Ishikawa (cell line): ENCODE data around the gene PSMG4.

Experiments
- CEBPB ChIP-seq: IDR thresholded peaks from 2 replicates; pipeline ENCODE4 v1.6.1; 2012
- CREB1 ChIP-seq: IDR thresholded peaks from 2 replicates; pipeline ENCODE4 v1.6.1; 2012; ENCODE audit warnings: low read depth
- EGR1 ChIP-seq: IDR thresholded peaks from 2 replicates; pipeline ENCODE4 v1.6.1; 2012
- EP300 ChIP-seq: IDR thresholded peaks from 2 replicates; pipeline ENCODE4 v1.6.1; 2012; ENCODE audit warnings: borderline replicate concordance
- FOXM1 ChIP-seq: IDR thresholded peaks from 2 replicates; pipeline ENCODE4 v1.6.1; 2012; ENCODE audit warnings: low read depth, borderline replicate concordance
- NFIC ChIP-seq: IDR thresholded peaks from 2 replicates; pipeline ENCODE4 v1.6.1; 2012
- RAD21 ChIP-seq: IDR thresholded peaks from 2 replicates; pipeline ENCODE4 v1.6.1; 2012; ENCODE audit warnings: low read depth
- TAF1 ChIP-seq: IDR thresholded peaks from 2 replicates; pipeline ENCODE4 v1.6.1; 2012; ENCODE audit warnings: low read depth, mild to moderate bottlenecking
- TCF12 ChIP-seq: IDR thresholded peaks from 2 replicates; pipeline ENCODE4 v1.6.1; 2012; ENCODE audit warnings: low read depth
- TEAD4 ChIP-seq: IDR thresholded peaks from 2 replicates; pipeline ENCODE4 v1.6.1; 2012
- YY1 ChIP-seq: IDR thresholded peaks from 2 replicates; pipeline ENCODE4 v1.6.1; 2012; ENCODE audit warnings: low read depth
- ZBTB7A ChIP-seq: IDR thresholded peaks from 2 replicates; pipeline ENCODE4 v1.6.1; 2012; ENCODE audit warnings: low read depth
- TF ChIP-seq, protein P1 (sequence below): IDR thresholded peaks from 2 replicates; pipeline ENCODE4 v1.6.1; 2012
- TF ChIP-seq, protein P2 (sequence below): IDR thresholded peaks from 2 replicates; pipeline ENCODE4 v1.6.1; 2012
- TF ChIP-seq, protein P3 (sequence below): IDR thresholded peaks from 2 replicates; pipeline ENCODE4 v1.6.1; 2012; ENCODE audit warnings: low read depth, mild to moderate bottlenecking

PSMG4 gene

DNA sequence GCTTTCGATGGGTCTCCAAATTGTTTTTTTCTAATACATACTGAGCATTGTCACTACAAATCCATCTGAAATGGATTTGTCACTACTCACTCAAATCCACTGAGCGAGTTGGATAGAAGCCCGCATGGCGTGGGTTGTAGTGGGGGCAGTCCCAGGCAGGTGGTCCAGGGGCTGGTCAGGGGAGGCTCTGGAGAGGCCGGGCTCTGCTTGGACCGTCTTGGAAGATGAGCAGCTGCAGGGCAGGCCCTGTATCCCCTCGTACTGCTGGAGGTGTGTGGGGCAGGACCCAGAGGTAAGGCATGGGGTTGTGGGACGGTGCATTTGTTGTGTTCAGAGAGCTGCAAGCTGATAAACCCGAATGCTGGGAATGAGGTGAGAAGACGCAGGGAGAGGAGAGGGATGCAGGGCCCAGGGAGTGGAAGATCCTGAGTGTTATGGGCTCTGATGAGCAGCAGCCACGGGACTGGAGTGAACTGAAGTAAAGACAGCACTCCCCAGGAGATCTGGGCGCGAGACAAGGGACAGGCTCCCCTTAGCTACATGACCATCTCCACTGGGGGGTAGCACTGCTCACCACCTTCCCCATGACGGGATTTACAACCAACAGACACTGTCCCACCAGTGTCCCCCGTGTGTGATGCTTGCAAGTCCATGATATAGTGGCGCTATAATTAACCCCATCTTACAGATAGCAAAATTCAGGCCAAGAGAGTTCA is 45.9 kb downstream of the PSMG4 start:
- TF ChIP-seq TEAD4 (no peak), TAF1 (no peak), YY1 (no peak), NFIC (no peak), ZBTB7A (no peak), CEBPB (no peak), EGR1 (no peak), EP300 (no peak), CREB1 (no peak), FOXM1 (no peak), RAD21 (no peak), TCF12 (no peak)
- TF ChIP-seq, protein P1, sequence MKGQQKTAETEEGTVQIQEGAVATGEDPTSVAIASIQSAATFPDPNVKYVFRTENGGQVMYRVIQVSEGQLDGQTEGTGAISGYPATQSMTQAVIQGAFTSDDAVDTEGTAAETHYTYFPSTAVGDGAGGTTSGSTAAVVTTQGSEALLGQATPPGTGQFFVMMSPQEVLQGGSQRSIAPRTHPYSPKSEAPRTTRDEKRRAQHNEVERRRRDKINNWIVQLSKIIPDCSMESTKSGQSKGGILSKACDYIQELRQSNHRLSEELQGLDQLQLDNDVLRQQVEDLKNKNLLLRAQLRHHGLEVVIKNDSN = no peak
- TF ChIP-seq, protein P2, sequence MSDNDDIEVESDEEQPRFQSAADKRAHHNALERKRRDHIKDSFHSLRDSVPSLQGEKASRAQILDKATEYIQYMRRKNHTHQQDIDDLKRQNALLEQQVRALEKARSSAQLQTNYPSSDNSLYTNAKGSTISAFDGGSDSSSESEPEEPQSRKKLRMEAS = no peak
- TF ChIP-seq, protein P3, sequence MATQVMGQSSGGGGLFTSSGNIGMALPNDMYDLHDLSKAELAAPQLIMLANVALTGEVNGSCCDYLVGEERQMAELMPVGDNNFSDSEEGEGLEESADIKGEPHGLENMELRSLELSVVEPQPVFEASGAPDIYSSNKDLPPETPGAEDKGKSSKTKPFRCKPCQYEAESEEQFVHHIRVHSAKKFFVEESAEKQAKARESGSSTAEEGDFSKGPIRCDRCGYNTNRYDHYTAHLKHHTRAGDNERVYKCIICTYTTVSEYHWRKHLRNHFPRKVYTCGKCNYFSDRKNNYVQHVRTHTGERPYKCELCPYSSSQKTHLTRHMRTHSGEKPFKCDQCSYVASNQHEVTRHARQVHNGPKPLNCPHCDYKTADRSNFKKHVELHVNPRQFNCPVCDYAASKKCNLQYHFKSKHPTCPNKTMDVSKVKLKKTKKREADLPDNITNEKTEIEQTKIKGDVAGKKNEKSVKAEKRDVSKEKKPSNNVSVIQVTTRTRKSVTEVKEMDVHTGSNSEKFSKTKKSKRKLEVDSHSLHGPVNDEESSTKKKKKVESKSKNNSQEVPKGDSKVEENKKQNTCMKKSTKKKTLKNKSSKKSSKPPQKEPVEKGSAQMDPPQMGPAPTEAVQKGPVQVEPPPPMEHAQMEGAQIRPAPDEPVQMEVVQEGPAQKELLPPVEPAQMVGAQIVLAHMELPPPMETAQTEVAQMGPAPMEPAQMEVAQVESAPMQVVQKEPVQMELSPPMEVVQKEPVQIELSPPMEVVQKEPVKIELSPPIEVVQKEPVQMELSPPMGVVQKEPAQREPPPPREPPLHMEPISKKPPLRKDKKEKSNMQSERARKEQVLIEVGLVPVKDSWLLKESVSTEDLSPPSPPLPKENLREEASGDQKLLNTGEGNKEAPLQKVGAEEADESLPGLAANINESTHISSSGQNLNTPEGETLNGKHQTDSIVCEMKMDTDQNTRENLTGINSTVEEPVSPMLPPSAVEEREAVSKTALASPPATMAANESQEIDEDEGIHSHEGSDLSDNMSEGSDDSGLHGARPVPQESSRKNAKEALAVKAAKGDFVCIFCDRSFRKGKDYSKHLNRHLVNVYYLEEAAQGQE = no peak

DNA sequence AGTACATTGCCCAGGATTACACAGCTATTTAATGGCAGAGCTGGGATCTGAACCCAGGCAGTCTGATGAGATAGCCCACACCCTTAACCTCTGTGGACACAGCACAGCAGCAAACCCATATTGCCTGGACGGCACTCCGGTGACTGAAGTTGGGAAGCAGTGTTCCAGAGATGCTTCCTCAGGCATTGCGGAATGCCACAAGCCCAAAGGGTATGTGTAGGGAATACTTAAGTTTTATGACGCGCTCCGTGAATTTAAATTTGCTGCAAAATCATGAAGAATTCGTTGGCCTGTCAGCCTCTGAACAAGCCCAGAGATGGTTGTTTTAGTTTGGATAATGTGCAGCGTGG is 46.4 kb downstream of the PSMG4 start:
- TF ChIP-seq EGR1 (no peak), CEBPB (no peak), EP300 (no peak), NFIC (no peak), TEAD4 (no peak), FOXM1 (no peak), CREB1 (no peak), TCF12 (no peak), YY1 (no peak), ZBTB7A (no peak), RAD21 (no peak), TAF1 (no peak)
- TF ChIP-seq, protein P3 = no peak
- TF ChIP-seq, protein P2 = no peak
- TF ChIP-seq, protein P1 = no peak

DNA sequence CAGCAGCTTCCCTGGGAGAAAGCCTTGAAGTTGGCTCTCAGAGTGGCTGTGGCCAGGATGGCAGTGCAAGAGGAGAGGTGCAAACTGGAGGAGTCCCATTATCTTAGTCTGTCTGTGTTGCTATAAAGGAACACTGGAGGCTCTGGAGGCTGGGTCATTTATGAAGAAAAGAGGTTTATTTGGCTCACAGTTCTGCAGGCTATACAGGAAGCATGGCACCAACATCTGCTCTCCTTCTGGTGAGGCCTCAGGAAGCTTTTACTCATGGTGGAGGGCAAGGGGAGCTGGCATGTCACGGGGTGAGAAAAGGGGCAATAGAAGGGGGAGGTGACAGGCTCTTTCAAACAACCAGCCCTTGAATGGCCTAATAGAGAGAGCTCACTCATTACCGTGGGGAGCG is 47.1 kb downstream of the PSMG4 start:
- no peak for TF ChIP-seq NFIC
- no peak for TF ChIP-seq FOXM1
- no peak for TF ChIP-seq CREB1
- TF ChIP-seq TEAD4 = no peak
- TF ChIP-seq, protein P1 = no peak
- TF ChIP-seq CEBPB = no peak
- no peak for TF ChIP-seq RAD21
- TF ChIP-seq, protein P2 = no peak
- TF ChIP-seq TCF12 = no peak
- TF ChIP-seq YY1 = no peak
- TF ChIP-seq, protein P3 = no peak
- no peak for TF ChIP-seq ZBTB7A
